Measurements from ENCODE around the gene GABBR2.
A peak's percentile ranks its signal among the peaks of the same experiment; 100 is the strongest.

Gene GABBR2

GRCh38 chr9:98331536-98332259 lies 377.0 kb downstream of the GABBR2 start:
- no peak for DNase-seq

GRCh38 chr9:98330831-98331230 lies 377.9 kb downstream of the GABBR2 start:
- no peak for DNase-seq

DNA sequence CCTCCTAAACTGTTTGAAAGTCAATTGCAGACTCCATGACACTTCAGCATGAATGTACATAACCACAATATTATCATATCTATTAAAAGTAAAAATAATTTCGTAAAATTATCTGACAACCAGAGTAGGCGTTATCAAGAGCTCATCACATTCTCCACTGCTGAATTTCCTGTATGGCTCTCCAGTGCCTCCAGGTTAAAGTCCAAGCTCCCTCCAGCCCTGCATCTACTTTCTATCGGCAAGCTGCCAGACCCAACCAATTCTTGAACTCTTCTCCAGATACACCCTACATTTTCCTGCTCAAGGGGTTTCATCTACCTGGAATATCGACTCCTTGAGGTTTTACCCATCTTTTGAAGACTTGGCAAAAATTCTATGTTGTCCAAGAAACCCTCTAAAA lies 378.8 kb downstream of the GABBR2 start:
- DNase-seq = no peak

- no peak for DNase-seq
Measured at GRCh38 chr9:98329281-98329680, 379.5 kb downstream of the GABBR2 start.

DNA sequence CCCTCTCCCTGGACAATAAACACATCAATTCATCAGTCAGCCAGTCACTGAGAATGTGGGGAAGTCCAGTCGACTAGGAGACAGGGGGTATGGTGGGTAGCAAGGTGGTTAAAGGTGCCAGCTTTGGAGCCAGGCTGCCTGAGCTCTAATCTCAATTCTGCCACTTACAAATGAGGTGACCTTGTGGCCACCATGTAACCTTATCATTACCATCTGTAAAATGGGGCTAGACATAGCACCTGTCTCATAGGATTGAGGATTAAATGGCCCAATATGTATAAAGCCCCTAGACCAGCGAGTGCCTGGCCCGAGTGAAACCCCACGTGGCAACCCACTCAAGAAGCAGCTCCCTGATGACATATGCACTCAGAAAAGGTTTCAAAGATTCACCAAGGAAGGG lies 380.0 kb downstream of the GABBR2 start:
- DNase-seq = no peak

- DNase-seq = no peak
Measured at GRCh38 chr9:98328141-98328540, 380.6 kb downstream of the GABBR2 start.

DNA sequence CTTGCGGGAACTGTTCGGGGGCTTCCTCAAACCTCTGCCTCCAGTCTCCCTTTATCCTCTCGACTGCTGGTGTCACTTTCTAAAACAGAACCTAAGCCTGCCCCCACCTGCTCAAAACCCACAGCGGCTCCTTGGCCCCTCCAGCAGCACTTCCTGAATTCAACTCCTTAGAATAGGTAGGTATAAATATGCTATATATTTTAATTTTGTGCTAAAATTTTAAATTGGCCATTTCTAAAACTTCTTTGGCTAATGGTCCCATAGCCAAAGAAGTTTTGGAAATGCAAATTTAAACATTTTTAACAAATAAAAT lies 381.5 kb downstream of the GABBR2 start:
- no peak for DNase-seq

- no peak for DNase-seq
Measured at GRCh38 chr9:98326459-98327248, 382.1 kb downstream of the GABBR2 start.

- DNase-seq = no peak
Measured at GRCh38 chr9:98324801-98325200, 383.9 kb downstream of the GABBR2 start.

DNA sequence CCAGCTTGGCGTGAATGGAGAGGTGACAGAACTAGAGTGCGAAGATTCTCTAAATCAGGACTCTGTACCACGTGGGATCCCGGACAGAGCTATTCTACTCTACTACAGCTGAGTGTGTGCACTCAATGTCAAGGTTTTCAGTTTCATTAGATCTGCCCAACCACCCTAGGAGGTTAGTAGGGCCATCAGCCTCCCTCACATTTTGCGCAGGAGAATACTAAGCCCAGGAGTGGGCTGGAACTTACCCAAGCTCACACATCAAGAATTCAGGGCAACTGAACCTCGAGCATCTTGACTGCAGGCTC lies 385.0 kb downstream of the GABBR2 start:
- no peak for DNase-seq

DNA sequence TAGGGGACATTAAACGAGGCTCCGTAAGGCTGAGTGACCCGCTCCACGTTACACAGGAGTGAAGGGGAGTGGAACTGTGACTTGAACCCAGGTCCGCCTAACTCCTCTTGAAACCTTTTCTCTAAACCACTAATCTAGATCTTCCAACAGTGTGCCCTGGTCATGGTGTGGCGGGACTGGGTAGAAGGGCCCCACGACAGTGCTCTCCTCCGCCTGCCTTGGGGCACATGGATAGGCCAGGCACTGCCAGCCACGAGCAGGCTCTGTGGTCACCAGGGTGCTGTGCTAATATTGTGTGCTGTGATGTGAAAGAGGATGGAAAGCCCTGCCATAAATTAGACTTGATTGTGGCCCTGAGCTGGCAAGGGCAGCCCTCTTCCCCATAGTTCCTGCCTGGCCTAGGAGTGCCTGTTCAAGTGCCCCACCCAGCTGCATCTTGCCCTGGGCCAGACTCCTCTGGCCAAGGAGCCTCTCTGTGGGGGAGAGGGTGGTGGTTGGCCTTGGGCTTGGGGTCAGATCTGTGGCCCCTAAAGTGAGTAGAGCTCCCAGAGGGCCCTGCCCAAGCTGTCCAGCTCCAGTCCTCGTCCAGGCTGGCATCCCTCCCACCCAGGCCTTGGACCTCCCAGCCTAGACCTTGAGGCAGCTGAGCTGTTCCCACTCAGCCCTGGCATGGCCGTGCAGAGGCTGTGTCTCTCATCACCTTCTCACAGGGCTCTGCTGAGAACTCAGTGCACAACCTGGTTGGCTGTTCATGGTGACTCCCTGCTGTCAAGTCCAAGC lies 385.5 kb downstream of the GABBR2 start:
- DNase-seq = no peak

- no peak for DNase-seq
Measured at GRCh38 chr9:98321269-98321668, 387.5 kb downstream of the GABBR2 start.

- DNase-seq = no peak
Measured at GRCh38 chr9:98318834-98319478, 389.8 kb downstream of the GABBR2 start.

- no peak for DNase-seq
Measured at GRCh38 chr9:98318041-98318790, 390.5 kb downstream of the GABBR2 start.

- no peak for DNase-seq
Measured at GRCh38 chr9:98317134-98317857, 391.4 kb downstream of the GABBR2 start.

GRCh38 chr9:98316445-98317133 lies 392.1 kb downstream of the GABBR2 start:
- no peak for DNase-seq

GRCh38 chr9:98315551-98316060 lies 393.1 kb downstream of the GABBR2 start:
- DNase-seq = peak; percentile 55

DNA sequence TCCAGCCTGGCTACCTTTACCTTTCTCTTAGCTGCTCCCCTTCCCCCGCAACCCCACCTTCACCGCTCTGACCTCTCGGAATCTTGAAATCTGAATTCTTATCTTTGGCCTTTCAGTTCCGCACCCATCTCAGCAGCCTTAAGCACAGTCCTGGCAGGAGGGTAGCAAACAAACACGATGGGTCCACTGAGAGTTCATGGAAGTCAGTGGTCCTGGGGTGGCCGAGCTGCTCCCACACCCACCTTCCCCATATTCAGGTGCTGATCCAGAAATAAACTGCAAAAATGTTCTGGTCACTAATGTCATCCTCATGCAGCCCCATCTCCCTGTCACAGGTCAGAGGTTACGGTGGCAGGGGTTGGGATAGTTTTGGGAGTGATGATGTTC lies 393.7 kb downstream of the GABBR2 start:
- DNase-seq = no peak

GRCh38 chr9:98314381-98315066 lies 394.2 kb downstream of the GABBR2 start:
- DNase-seq = no peak

- DNase-seq = no peak
Measured at GRCh38 chr9:98312365-98312764, 396.4 kb downstream of the GABBR2 start.

- DNase-seq = no peak
Measured at GRCh38 chr9:98311541-98311940, 397.2 kb downstream of the GABBR2 start.

All from NCI-H2227 treated with DMSO at 0.1 percent for 48 hours (cell line).